Measurements from ENCODE around the gene MIA.
A peak's percentile ranks its signal among the peaks of the same experiment; 100 is the strongest.

The MIA gene

GRCh38 chr19:40803857-40804782, 28.8 kb downstream of the MIA start:
- no peak for TF ChIP-seq EZH2phosphoT487 (conservative IDR thresholded peaks at IDR 0.05; ENCODE audit: low read length)
- TF ChIP-seq CTCF (IDR thresholded peaks at IDR 0.05; ENCODE audit: insufficient read depth, low read length, poor library complexity, severe bottlenecking): no peak
- no peaks in the 10 kb centered on the region for H3K9me3 ChIP-seq (ENCODE audit: insufficient read depth, low read length)
- H3K9me2 ChIP-seq (replicated peaks; ENCODE audit: insufficient read depth, low read length): no peaks in the 10 kb centered on the region
- H2AFZ ChIP-seq (ENCODE audit: low read depth, low read length, severe bottlenecking): no peak overlapping the region
- peaks cover 3% of the 10 kb centered on the region; the same call in 1 of the 2 replicates for H3F3A ChIP-seq (ENCODE audit: insufficient read depth)
- H3K4me2 ChIP-seq (ENCODE audit: low read depth, low read length, poor library complexity, severe bottlenecking): peak overlapping the region; percentile 83
- H3K9ac ChIP-seq (ENCODE audit: low read length): peak overlapping the region; percentile 95
- H3K79me2 ChIP-seq (ENCODE audit: insufficient read depth, low read length): peaks cover 72% of the 10 kb centered on the region
- H3K36me3 ChIP-seq (ENCODE audit: low read length): no peaks in the 10 kb centered on the region
- no peak overlapping the region for H3K4me3 ChIP-seq (ENCODE audit: insufficient read depth, low read length, poor library complexity, severe bottlenecking)
- no peaks in the 10 kb centered on the region for H4K20me1 ChIP-seq (ENCODE audit: low read depth, low read length)
- H3K27ac ChIP-seq (ENCODE audit: low read depth, low read length): peak overlapping the region; percentile 60
- H3K27me3 ChIP-seq (ENCODE audit: low read length): no peaks in the 10 kb centered on the region

DNA sequence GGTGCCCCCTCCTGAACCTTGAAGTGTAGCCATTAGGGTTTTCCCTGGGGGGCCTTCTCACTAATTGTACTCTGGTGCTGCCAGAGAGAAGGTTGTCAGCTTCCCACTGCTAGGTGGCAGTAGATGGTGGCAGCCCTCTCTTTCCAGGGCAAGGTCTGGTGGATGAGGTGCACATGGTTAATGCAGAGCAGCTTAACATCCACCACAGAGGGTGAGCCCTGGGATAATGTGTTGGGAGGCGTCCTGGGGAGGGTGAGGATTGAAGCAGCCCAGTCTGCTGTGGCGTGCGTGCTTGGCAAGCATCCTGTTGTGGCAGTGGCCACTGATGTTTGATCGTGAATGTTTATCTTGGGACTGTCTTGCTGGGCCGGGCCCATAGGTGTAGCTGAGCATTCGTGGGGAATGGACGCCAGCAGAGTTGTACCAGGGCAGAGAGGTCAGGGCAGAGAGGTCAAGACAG, 29.5 kb downstream of the MIA start:
- H3K79me2 ChIP-seq (ENCODE audit: insufficient read depth, low read length): peaks cover 67% of the 10 kb centered on the region
- no peaks in the 10 kb centered on the region for H3K9me3 ChIP-seq (ENCODE audit: insufficient read depth, low read length)
- H3K4me2 ChIP-seq (ENCODE audit: low read depth, low read length, poor library complexity, severe bottlenecking): no peak overlapping the region
- H4K20me1 ChIP-seq (ENCODE audit: low read depth, low read length): no peaks in the 10 kb centered on the region
- no peaks in the 10 kb centered on the region for H3K27me3 ChIP-seq (ENCODE audit: low read length)
- peaks cover 3% of the 10 kb centered on the region; the same call in 1 of the 2 replicates for H3F3A ChIP-seq (ENCODE audit: insufficient read depth)
- H2AFZ ChIP-seq (ENCODE audit: low read depth, low read length, severe bottlenecking): no peak overlapping the region
- TF ChIP-seq CTCF (IDR thresholded peaks at IDR 0.05; ENCODE audit: insufficient read depth, low read length, poor library complexity, severe bottlenecking) (no peak), EZH2phosphoT487 (conservative IDR thresholded peaks at IDR 0.05; ENCODE audit: low read length) (no peak)
- H3K9me2 ChIP-seq (replicated peaks; ENCODE audit: insufficient read depth, low read length): no peaks in the 10 kb centered on the region
- no peaks in the 10 kb centered on the region for H3K36me3 ChIP-seq (ENCODE audit: low read length)
- H3K27ac ChIP-seq (ENCODE audit: low read depth, low read length): peak overlapping the region; percentile 60; the same call in 1 of the 2 replicates
- H3K4me3 ChIP-seq (ENCODE audit: insufficient read depth, low read length, poor library complexity, severe bottlenecking): no peak overlapping the region
- no peak overlapping the region for H3K9ac ChIP-seq (ENCODE audit: low read length)

- no peaks in the 10 kb centered on the region for H3K36me3 ChIP-seq (ENCODE audit: low read length)
- H3K9me3 ChIP-seq (ENCODE audit: insufficient read depth, low read length): no peaks in the 10 kb centered on the region
- H3K4me2 ChIP-seq (ENCODE audit: low read depth, low read length, poor library complexity, severe bottlenecking): no peak overlapping the region
- H3K79me2 ChIP-seq (ENCODE audit: insufficient read depth, low read length): peaks cover 61% of the 10 kb centered on the region
- H4K20me1 ChIP-seq (ENCODE audit: low read depth, low read length): no peaks in the 10 kb centered on the region
- H3K9me2 ChIP-seq (replicated peaks; ENCODE audit: insufficient read depth, low read length): no peaks in the 10 kb centered on the region
- H3K9ac ChIP-seq (ENCODE audit: low read length): no peak overlapping the region
- no peak overlapping the region for H2AFZ ChIP-seq (ENCODE audit: low read depth, low read length, severe bottlenecking)
- H3F3A ChIP-seq (ENCODE audit: insufficient read depth): peaks cover 3% of the 10 kb centered on the region; the same call in 1 of the 2 replicates
- H3K27ac ChIP-seq (ENCODE audit: low read depth, low read length): no peak overlapping the region
- TF ChIP-seq EZH2phosphoT487 (conservative IDR thresholded peaks at IDR 0.05; ENCODE audit: low read length) (no peak), CTCF (IDR thresholded peaks at IDR 0.05; ENCODE audit: insufficient read depth, low read length, poor library complexity, severe bottlenecking) (no peak)
- no peaks in the 10 kb centered on the region for H3K27me3 ChIP-seq (ENCODE audit: low read length)
- no peak overlapping the region for H3K4me3 ChIP-seq (ENCODE audit: insufficient read depth, low read length, poor library complexity, severe bottlenecking)
Measured at GRCh38 chr19:40805258-40805868, 30.0 kb downstream of the MIA start.
